ENCODE results near the gene TMEM123.

The TMEM123 gene

DNA sequence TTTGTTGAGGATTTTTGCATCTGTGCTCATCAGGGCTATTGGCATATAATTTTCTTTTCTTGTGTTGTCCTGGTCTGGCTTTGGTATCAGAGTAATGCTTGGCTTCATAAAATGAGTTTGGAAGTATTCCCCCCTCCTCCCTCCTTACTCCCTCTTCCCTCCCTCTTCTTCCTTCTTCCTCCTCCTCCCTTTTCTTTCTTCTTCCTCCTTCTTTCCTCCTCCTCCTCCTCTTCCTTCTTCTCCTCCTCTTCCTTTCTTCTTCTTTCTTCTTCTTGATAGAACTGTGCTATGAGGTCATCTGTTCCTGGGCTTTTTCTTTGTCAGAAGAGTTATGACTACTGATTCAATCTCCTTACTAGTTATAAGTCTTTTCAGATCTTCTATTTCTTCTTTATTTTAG is 95.4 kb downstream of the TMEM123 start:
- DNase-seq: no peak

DNA sequence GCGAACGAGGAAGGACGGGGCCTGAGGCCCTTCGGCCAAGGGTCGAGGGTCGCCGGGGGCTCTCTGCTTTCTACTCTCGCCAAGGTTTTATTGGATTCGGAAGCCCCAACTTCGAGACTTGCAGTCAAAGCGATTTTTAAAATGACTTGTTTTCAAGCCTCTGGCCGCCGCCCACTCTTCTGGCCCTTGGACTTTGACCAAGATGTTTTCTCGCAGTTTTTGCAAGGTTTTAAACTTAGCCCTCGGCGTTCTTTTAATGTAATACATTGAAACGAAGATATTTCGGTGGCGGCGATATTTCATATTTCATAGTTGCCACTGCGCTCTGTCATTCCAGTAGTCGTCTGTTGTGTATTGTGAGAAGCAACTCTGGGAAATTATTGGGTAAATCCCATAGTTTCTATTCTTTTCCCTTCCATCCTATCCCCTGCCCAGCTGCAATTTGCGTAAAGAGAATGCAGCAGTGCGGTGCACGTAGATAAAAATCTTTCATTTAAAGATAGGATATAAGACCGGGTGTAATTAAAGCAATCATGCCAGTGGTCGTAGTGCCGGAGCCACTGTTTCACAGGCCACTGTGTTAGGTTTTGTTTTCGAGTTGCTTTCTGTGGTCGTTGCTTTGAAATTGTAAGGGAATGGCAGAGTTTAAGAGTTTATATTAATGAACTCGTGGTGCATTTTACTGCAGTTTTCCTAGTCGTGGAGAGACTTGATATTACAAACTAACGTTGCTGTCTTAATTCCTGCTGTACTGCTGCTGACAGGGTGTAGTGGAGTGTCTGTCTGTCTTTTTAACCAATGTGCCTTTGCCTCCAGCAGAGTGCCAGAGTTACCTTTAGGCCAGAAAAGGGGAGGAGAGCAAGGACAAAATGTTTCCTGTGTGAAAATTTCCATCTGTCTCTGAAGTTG is 104.8 kb downstream of the TMEM123 start:
- DNase-seq: peak; percentile 52 to 58

DNA sequence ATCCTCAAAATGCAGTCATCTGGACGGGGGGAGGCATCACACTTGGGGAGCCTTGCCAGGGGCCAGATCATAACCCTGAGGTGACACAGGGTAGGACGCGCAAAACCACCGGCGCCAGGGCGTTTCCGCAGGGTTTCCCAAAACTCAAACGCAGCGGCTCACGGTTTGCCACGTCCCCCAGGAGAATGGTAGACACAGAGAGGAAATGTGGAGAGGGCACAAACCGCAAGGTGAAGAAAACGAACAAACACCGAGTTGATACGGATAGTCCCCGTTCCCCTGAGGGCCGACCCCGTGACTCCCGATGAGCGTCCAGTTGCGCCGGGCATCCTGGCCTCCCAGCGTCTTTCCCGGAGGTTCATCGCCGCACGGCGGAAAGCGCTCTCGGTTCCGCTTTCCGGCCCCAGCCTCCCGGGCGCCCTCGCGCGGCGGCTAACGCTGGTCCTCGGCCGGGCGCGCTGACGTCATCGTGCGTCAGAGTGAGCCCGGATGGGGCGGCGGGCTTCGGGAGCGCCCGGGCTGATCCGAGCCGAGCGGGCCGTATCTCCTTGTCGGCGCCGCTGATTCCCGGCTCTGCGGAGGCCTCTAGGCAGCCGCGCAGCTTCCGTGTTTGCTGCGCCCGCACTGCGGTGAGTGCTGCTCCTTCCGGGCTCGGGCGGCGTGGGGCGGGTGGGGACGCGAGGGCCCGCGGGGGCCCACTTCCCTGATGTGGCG is 105.7 kb downstream of the TMEM123 start, which contains the start of gene BIRC2:
Gene BIRC2 (plus strand): TSS at position 467 of the 714 bp plus-strand sequence. CDS start 2,641 bp downstream, outside the sequence.
- DNase-seq: peak; percentile 77 to 85

DNA sequence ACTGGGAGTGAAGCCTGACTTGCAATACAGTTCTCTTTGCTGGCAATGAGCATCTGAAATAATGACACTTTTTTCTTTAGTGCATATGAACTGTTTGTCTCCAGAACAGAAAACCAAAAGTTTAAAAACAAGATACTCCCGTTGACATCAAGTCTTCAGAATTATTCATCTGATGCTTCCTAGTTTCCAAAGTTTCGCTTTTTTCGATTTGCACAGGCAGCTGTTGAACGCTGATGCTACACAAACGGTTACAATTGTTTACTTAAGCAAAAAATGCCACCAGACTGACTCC is 106.2 kb downstream of the TMEM123 start:
- no peak for DNase-seq
